Stomach (tissue), 9 donors: Measurements from ENCODE around the gene HRCT1. TPM values are rescaled to one million over a fixed set of nuclear protein-coding genes. Genes with fewer than 3 reads are reported as not detected.

Experiments
- DNase-seq, 2 donors: peaks; one replicate each; pipeline versions ENCODE4 v3.0.0 to v3.0.0-alpha.2; 2013 to 2019
- H3K27ac ChIP-seq, 5 donors: fragments of 200-600 bp in 4 of 5; sonication (generic) in 4 of 5; one replicate each; pipeline ENCODE4 v1.5.1; 2013 to 2019; ENCODE audit warnings: mild to moderate bottlenecking in 1 of 5, moderate library complexity in 1 of 5
- H3K27me3 ChIP-seq, 3 donors: fragments of 200-600 bp; sonication (generic); one replicate each; pipeline ENCODE4 v1.5.1; 2017 to 2019; ENCODE audit warnings: mixed run types in 1 of 3
- H3K36me3 ChIP-seq, 4 donors: fragments of 200-600 bp; sonication (generic); 1 replicate in 3 of 4; 2 replicates in 1 of 4; pipeline ENCODE4 v1.5.1; 2016 to 2019
- H3K4me1 ChIP-seq, 4 donors: fragments of 200-600 bp; sonication (generic); one replicate each; pipeline ENCODE4 v1.5.1; 2016 to 2019
- H3K4me3 ChIP-seq, 4 donors: fragments of 200-600 bp; sonication (generic) in 3 of 4; one replicate each; pipeline ENCODE4 v1.5.1; 2016 to 2019; ENCODE audit warnings: mild to moderate bottlenecking in 1 of 4
- H3K9me3 ChIP-seq, 4 donors: fragments of 200-600 bp; sonication (generic); one replicate each; pipeline ENCODE4 v1.5.1; 2016 to 2019
- EP300 ChIP-seq: sonication (generic); formaldehyde crosslinking; IDR thresholded peaks from one replicate; pipeline ENCODE4 v1.6.1; 2017; ENCODE audit warnings: antibody characterized with exemption
- POLR2A ChIP-seq, 4 donors: fragments of 450-650 bp; IDR thresholded peaks; one replicate each; pipeline ENCODE4 v1.6.1; 2016; ENCODE audit warnings: antibody characterized with exemption in 4 of 4, control low read depth in 2 of 4, mild to moderate bottlenecking in 1 of 4, moderate library complexity in 1 of 4
- POLR2AphosphoS5 ChIP-seq, 3 donors: sonication (generic); formaldehyde crosslinking; IDR thresholded peaks; one replicate each; pipeline ENCODE4 v1.6.1; 2016; ENCODE audit warnings: antibody characterized with exemption in 3 of 3
- WGBS, 5 donors: extraction: QIAGEN DNeasy Blood & Tissue Kit in 3 of 5; methylation state at CpG; one replicate each; pipeline versions ENCODE4 v1.1.5 to v1.1.7; 2013 to 2018; 5-methylcytosine and 5-hydroxymethylcytosine counted together
- intact Hi-C: fragments of 100-400 bp; cut with DNase I; formaldehyde crosslinking; loops from one replicate; pipeline ENCODE4 v1.15.1; 2023; ENCODE audit warnings: low total_unique reads
- polyA plus RNA-seq, 3 donors: library from polyadenylated mRNA; stranded (reverse); fragments of 200-250 nt; gene quantifications; one replicate each; pipeline ENCODE4 v1.2.3, GENCODE V29; 2013
- total RNA-seq, 5 donors: library from RNA; depleted of rRNA; stranded (reverse); fragments of >200 nt; gene quantifications; one replicate each; pipeline versions ENCODE4 v1.1.0 to v1.2.3, GENCODE V29; 2014 to 2016
- TF ChIP-seq, protein P1 (sequence below), 7 experiments: fragments of 450-650 bp in 4 of 7; fragments of 200-600 bp in 3 of 7; sonication (generic) in 3 of 7; IDR thresholded peaks; one replicate each; pipeline ENCODE4 v1.5.1; 2016 to 2019; ENCODE audit warnings: antibody characterized with exemption in 7 of 7, control low read depth in 2 of 7, mild to moderate bottlenecking in 1 of 7
- donor health status: healthy with polysubstance abuse.
- donor health status: Bipolar disorder and iron deficiency.
- donor health status: healthy.

HRCT1 gene
- total and polyA plus RNA-seq, 8 donors: 0.50 to 28.7 (median 5.3) TPM; not detected in 2

DNA sequence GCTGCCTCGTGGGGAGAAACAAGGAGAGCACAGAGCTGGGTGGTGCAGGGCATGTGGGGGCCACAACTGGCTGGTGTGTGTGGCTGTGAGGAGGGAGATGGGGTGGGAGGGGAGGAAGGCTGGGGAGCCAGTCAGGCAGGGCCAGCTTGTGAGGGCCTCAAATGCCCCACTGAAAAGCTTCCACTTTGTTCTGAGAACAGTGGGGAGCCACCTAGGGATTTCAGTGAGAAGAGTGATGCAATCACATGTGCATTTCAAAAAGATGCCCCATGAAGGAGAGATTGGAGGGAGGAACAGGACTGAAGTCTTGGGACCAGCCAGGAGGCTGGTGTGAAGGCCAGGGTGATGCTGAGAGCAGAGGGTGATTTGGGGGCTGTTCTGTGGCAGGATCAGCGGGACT, 37.1 kb upstream of the HRCT1 start:
- no peak overlapping the region for H3K27ac ChIP-seq
- H3K4me3 ChIP-seq: no peak overlapping the region
- H3K9me3 ChIP-seq: no peaks in the 10 kb centered on the region
- TF ChIP-seq POLR2AphosphoS5 (IDR thresholded peaks at IDR 0.05) (no peak), EP300 (no peak), POLR2A (IDR thresholded peaks at IDR 0.05) (no peak)
- TF ChIP-seq, protein P1, sequence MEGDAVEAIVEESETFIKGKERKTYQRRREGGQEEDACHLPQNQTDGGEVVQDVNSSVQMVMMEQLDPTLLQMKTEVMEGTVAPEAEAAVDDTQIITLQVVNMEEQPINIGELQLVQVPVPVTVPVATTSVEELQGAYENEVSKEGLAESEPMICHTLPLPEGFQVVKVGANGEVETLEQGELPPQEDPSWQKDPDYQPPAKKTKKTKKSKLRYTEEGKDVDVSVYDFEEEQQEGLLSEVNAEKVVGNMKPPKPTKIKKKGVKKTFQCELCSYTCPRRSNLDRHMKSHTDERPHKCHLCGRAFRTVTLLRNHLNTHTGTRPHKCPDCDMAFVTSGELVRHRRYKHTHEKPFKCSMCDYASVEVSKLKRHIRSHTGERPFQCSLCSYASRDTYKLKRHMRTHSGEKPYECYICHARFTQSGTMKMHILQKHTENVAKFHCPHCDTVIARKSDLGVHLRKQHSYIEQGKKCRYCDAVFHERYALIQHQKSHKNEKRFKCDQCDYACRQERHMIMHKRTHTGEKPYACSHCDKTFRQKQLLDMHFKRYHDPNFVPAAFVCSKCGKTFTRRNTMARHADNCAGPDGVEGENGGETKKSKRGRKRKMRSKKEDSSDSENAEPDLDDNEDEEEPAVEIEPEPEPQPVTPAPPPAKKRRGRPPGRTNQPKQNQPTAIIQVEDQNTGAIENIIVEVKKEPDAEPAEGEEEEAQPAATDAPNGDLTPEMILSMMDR (IDR thresholded peaks at IDR 0.05): no peak
- 67 to 88% (median 71%) methylated on average over 2 of the region's 2 CpGs for WGBS, 5 donors
- intact Hi-C loops: loop anchor here (10.0 kb wide), 1 partner anchor 64 kb away; no protein-coding TSS in a partner anchor
- H3K4me1 ChIP-seq: no peaks in the 10 kb centered on the region
- no peaks in the 10 kb centered on the region for H3K36me3 ChIP-seq
- DNase-seq: no peak
- peaks cover 0 to 28% (median 0%) of the 10 kb centered on the region in 3 donors for H3K27me3 ChIP-seq

DNA sequence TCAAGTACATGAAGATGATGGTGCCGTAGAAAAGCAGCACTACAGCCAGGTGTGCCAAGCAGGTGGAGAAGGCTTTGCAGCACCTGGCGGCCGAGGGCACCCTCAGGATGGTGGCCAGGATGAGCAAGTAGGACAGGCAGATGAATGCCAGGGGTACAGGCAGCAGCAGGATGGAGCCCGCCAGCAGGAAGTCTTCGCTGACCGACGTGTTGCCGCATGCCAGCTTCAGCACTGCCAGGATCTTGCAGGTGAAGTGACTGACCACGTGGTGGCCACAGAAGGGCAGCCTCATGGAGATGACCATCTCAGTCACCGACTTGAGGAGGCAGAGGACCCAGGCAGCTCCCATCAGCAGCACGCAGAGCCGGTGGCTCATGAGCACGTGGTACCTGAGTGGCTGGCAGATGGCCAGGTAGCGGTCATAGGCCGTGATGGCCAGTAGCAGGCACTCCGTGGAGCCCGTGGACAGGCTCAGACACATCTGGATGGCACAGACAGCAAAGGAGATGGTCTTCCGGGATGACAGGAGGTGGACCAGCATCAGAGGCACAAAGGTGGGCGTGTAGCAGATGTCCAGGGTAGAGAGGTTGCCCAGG, 36.3 kb upstream of the HRCT1 start:
- H3K27me3 ChIP-seq: peaks cover 0 to 27% (median 0%) of the 10 kb centered on the region in 3 donors
- WGBS, 5 donors: 75 to 90% (median 87%) methylated on average over 9 to 19 of the region's 19 CpGs
- no peak for DNase-seq

DNA sequence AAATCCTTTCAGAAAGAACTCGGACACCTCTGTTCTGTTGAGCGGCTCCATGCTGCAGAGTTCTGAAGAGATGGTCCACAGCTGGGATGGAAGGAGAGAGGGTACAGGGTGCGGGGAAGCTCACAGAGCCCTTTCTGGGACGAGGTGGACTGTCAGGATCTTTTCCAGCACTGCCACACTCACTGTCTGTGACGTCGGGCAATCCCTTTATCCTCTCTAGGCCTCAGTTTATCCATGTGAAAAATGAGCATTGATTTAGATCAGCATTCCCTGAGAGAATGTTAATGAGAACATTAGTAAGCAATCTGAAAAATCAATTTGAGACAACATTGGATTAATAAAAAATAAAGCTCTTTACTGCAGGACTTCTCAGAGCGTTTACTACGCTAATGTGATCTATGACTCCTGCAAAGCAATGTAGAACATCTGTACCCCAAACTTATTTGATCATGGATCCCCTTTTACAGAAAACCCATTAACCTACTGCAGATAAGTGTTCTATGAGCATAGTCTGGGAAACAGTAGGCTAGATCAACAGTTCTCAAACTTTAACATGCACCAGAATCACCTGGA, 35.6 kb upstream of the HRCT1 start, which contains the start of gene OR13J1:
Gene OR13J1, minus strand, starts transcription at position 51 of the 573 bp plus-strand sequence. Its CDS starts 0 bp downstream, at position 51.
- Histone ChIP-seq H3K27ac (no peak within 1 kb of the TSS), H3K4me1 (no peaks in the 10 kb centered on the region), H3K27me3 (peaks cover 0 to 27% (median 0%) of the 10 kb centered on the region in 3 donors), H3K4me3 (no peak within 1 kb of the TSS), H3K36me3 (no peaks in the 10 kb centered on the region), H3K9me3 (no peaks in the 10 kb centered on the region)
- DNase-seq: no peak
- 83 to 91% (median 91%) methylated on average over 8 of the region's 8 CpGs for WGBS, 5 donors
- TF ChIP-seq POLR2A (IDR thresholded peaks at IDR 0.05): no peak
- no peak for TF ChIP-seq POLR2AphosphoS5 (IDR thresholded peaks at IDR 0.05)
- no peak for TF ChIP-seq EP300
- TF ChIP-seq, protein P1 (IDR thresholded peaks at IDR 0.05): no peak
- intact Hi-C loops: no loop called here

More for the DNA sequence above, 36.3 kb upstream of the HRCT1 start:
- H3K36me3 ChIP-seq: no peaks in the 10 kb centered on the region
- intact Hi-C loops: loop anchor here (10.0 kb wide), 1 partner anchor 65 kb away; no protein-coding TSS in a partner anchor
- H3K4me1 ChIP-seq: no peaks in the 10 kb centered on the region
- H3K4me3 ChIP-seq: no peak overlapping the region
- no peak overlapping the region for H3K27ac ChIP-seq
- H3K9me3 ChIP-seq: no peaks in the 10 kb centered on the region
- TF ChIP-seq POLR2AphosphoS5 (IDR thresholded peaks at IDR 0.05): no peak
- no peak for TF ChIP-seq EP300
- TF ChIP-seq POLR2A (IDR thresholded peaks at IDR 0.05): no peak
- TF ChIP-seq, protein P1 (IDR thresholded peaks at IDR 0.05): no peak

DNA sequence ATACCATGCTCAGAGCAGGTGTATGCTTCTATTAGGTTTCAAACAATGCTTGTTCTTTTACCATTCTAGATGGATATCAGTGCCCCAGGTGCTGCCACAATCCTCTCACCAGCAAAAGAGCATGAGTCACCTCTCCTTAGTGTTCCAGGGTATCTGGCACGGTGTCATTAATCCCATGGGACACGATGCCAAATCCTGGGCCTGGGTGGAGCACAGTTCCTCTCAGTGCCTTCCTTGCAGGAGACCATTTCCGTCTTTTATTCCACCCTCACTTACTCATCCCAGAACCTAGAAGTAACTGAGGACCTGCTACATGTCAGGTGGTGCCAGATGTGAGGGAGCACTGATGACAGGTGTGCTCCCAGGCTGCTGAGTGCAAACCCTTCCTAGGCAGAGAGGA, 34.5 kb upstream of the HRCT1 start:
- H3K27me3 ChIP-seq: peaks cover 0 to 27% (median 0%) of the 10 kb centered on the region in 3 donors
- TF ChIP-seq EP300 (no peak), POLR2A (IDR thresholded peaks at IDR 0.05) (no peak), POLR2AphosphoS5 (IDR thresholded peaks at IDR 0.05) (no peak)
- TF ChIP-seq, protein P1 (IDR thresholded peaks at IDR 0.05): no peak
- intact Hi-C loops: no loop called here

More for the DNA sequence above, 34.5 kb upstream of the HRCT1 start:
- WGBS, 5 donors: 33 to 52% (median 41%) methylated on average over 3 of the region's 3 CpGs
- peak in 1 of 2 donors; percentile 45 for DNase-seq
- Histone ChIP-seq H3K36me3 (no peaks in the 10 kb centered on the region), H3K9me3 (no peaks in the 10 kb centered on the region), H3K27ac (no peak overlapping the region), H3K4me1 (no peaks in the 10 kb centered on the region), H3K4me3 (no peak overlapping the region)
